ENCODE data around the gene UTS2B.

DNA sequence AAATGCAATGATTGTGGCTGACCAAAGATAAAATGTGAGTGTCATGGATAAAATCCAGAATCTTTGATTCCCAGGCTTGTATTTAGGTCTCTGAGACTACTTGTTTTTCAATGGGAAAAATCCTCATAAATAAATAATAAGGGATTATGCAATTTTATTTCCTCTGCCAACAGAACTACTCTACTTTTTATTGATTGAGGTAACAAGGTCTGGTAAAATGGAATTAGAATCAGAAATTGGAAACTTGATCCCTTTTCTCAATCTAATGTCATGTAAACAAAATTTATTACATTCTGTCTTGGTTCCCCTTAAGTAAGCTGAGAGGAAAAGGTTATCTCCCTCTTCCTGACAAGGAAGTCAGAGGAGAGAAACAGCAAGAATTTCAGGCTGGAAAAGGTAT lies 49.4 kb downstream of the UTS2B start:
- TF ChIP-seq POLR2A (IDR thresholded peaks at IDR 0.05; ENCODE audit: low read depth, low read length) = no peak
- no peak for TF ChIP-seq POLR2AphosphoS5 (IDR thresholded peaks at IDR 0.05; ENCODE audit: low read depth, low read length)
- no peak for TF ChIP-seq SPI1 (IDR thresholded peaks at IDR 0.05; ENCODE audit: low read depth, low read length)
- no peak for TF ChIP-seq TAF1 (IDR thresholded peaks at IDR 0.05; ENCODE audit: low read depth, low read length)
- TF ChIP-seq PAX5 (IDR thresholded peaks at IDR 0.05; ENCODE audit: insufficient read depth, low read length, severe bottlenecking) = no peak
